RWPE1 (cell line): ENCODE results near the gene DLGAP4.

Experiments used
- CTCF ChIA-PET: fragments of 350-600 bp; sonication (Branson Sonifier 250); formaldehyde crosslinking; extraction: SDS; loops from one replicate; lab custom pipeline; 2021; lab: Yijun Ruan, JAX
- POLR2A ChIA-PET: fragments of 400-600 bp; formaldehyde crosslinking; extraction: SDS; loops from one replicate; lab custom pipeline; 2020; ENCODE audit warnings: antibody characterized with exemption; ENCODE audit not compliant: low non-redundant PET; lab: Yijun Ruan, JAX
- DNase-seq: peaks from one replicate; pipeline ENCODE4 v3.0.0; 2012; ENCODE audit warnings: low spot score
- H3K27ac ChIP-seq: fragments of 450-650 bp; 2 replicates; pipeline ENCODE4 v1.5.1; 2017
- TF ChIP-seq, protein P1 (sequence below): fragments of 450-650 bp; conservative IDR thresholded peaks from 2 replicates; pipeline ENCODE4 v1.5.1; 2017; ENCODE audit warnings: low read depth, mild to moderate bottlenecking

DLGAP4 gene

DNA sequence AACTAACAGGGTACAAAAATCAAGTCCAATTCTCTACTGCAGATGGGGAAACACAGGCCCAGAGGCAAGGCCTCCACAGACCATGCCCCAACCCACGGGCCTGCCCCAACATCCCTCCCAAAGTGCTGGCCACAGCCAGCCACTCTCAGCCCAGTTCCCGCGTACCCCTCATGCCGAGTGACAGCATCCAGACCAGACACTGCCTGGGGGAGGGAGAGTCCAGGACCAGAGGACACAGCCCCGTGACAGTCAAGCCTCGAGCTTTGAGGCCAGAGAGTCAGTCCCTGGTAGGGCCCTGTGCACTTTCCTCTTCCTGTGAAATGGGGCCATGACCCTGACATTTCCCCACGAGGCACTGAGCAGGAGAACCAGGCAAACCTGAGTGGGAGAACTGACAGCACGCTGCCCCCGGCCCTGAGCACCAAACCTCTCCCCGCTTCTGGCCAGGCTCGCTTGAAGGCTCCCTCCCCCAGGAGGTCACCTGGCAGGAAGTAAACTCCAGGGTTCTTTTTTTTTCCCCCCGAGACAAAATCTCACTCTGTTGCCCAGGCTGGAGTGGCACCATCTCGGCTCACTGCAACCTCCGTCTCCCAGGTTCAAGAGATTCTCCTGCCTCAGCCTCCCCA is 240.1 kb downstream of the DLGAP4 start:
- H3K27ac ChIP-seq, result peak overlapping the region; percentile 28
- TF ChIP-seq, protein P1, sequence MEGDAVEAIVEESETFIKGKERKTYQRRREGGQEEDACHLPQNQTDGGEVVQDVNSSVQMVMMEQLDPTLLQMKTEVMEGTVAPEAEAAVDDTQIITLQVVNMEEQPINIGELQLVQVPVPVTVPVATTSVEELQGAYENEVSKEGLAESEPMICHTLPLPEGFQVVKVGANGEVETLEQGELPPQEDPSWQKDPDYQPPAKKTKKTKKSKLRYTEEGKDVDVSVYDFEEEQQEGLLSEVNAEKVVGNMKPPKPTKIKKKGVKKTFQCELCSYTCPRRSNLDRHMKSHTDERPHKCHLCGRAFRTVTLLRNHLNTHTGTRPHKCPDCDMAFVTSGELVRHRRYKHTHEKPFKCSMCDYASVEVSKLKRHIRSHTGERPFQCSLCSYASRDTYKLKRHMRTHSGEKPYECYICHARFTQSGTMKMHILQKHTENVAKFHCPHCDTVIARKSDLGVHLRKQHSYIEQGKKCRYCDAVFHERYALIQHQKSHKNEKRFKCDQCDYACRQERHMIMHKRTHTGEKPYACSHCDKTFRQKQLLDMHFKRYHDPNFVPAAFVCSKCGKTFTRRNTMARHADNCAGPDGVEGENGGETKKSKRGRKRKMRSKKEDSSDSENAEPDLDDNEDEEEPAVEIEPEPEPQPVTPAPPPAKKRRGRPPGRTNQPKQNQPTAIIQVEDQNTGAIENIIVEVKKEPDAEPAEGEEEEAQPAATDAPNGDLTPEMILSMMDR, result no peak
- ChIA-PET CTCF (interaction anchor here (1.0 kb wide), 1 partner anchor 344 kb away, joined by 4 read pairs; no protein-coding TSS in a partner anchor), POLR2A (no interaction called here)
- DNase-seq, result no peak

DNA sequence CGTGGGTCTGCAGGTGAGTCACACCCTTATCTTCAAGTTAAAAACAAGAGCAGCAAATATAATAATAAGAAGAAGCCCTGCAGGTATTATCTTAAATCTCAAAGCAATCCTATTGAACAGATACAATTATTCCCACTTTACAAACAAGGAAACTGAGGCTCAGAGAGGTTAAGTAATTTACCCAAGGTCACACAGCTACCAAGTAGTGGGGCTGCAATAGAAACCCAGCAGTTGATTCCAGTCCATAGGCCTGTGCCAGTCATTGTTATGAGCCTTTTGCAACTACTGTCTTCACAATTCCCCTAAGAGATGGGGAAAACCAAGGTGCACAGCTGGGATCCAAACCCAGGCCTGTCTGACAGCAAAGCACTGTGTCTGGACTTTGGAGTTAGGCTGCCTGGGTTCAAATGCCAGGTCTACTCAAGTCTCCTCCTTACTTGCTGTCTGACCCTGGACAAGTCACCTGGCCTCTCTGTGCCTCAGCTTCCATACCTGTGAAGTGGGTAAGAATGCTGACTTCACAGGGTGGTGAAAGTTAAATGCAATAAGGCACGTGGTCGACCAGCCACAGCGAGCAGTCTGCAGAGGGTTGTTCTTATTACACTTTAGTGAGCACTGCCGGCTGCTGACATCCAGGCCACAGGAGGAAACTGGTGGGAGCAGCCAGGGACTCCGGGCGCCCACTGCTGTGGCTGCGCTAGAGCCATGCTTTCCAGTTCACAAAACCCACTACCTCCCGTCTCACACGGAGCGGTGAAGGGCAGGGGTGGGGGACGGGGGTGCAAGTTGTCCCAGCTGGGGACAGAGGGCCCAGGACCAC is 241.3 kb downstream of the DLGAP4 start:
- ChIA-PET POLR2A (no interaction called here), CTCF (interaction anchor here (0.6 to 1.0 kb wide), 2 partner anchors 50 to 345 kb away, joined by 3 to 4 read pairs; no protein-coding TSS in a partner anchor)
- no peak for DNase-seq
- no peak overlapping the region for H3K27ac ChIP-seq
- TF ChIP-seq, protein P1, result no peak

DNA sequence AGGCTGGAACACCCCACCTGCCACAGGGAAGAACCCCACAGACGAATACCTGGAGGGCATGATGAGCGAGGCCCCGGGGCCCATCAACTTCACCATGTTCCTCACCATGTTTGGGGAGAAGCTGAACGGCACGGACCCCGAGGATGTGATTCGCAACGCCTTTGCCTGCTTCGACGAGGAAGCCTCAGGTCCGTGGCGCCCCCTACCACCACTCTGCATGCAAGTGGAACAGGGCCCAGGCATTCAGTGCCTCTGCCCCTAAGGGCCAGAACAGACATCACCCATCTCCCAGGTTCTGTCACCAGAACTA is 241.8 kb downstream of the DLGAP4 start:
- TF ChIP-seq, protein P1, result no peak
- DNase-seq, result no peak
- no peak overlapping the region for H3K27ac ChIP-seq
- ChIA-PET POLR2A (no interaction called here), CTCF (interaction anchor here (0.6 to 0.8 kb wide), 2 partner anchors 9 to 49 kb away, joined by 3 to 4 read pairs; no protein-coding TSS in a partner anchor)

DNA sequence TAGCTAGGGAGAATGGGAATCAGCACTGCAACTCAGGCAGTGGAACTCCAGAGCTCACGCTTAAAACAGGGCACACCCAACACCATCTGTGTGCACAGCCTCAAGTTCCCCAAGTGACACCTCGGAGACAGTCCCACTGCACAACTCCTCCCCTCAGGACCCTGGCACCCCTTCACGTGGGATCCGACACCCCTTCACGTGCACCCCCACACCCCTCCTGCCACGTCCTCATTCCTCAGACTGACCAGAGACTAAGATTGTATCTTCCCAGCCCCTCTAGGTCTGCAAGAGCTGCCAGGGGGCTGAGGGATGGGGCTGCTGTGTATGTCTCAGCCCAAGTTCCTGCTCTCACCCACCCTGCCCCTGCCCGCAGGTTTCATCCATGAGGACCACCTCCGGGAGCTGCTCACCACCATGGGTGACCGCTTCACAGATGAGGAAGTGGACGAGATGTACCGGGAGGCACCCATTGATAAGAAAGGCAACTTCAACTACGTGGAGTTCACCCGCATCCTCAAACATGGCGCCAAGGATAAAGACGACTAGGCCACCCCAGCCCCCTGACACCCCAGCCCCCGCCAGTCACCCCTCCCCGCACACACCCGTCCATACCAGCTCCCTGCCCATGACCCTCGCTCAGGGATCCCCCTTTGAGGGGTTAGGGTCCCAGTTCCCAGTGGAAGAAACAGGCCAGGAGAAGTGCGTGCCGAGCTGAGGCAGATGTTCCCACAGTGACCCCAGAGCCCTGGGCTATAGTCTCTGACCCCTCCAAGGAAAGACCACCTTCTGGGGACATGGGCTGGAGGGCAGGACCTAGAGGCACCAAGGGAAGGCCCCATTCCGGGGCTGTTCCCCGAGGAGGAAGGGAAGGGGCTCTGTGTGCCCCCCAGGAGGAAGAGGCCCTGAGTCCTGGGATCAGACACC is 242.8 kb downstream of the DLGAP4 start:
- no peak for DNase-seq
- POLR2A ChIA-PET, result no interaction called here
- CTCF ChIA-PET, result interaction anchor here (0.8 to 1.4 kb wide), 2 partner anchors 8 to 56 kb away, joined by 3 to 4 read pairs; partner anchors contain the start of gene RAB5IF
- H3K27ac ChIP-seq, result no peak overlapping the region
- TF ChIP-seq, protein P1, result no peak

DNA sequence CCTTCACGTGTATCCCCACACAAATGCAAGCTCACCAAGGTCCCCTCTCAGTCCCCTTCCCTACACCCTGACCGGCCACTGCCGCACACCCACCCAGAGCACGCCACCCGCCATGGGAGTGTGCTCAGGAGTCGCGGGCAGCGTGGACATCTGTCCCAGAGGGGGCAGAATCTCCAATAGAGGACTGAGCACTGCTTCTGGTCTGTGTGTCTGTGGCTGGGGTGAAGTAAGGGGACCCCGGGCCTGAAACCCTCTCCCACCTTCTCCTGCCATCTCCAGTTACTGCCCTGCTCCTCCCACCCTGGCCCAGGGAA is 243.4 kb downstream of the DLGAP4 start:
- CTCF ChIA-PET, result interaction anchor here (0.8 to 1.5 kb wide), 3 partner anchors 56 to 347 kb away, joined by 3 to 5 read pairs (median 3); partner anchors contain the start of gene RAB5IF
- H3K27ac ChIP-seq, result no peak overlapping the region
- TF ChIP-seq, protein P1, result no peak
- POLR2A ChIA-PET, result no interaction called here
- no peak for DNase-seq
